D721Med (cell line): ENCODE measurements around the gene KRTAP1-4.

Source experiments
- DNase-seq: peaks from one replicate; pipeline ENCODE4 v3.0.0; 2011; ENCODE audit warnings: low spot score; ENCODE audit not compliant: insufficient read length
- FAIRE-seq: peaks from 2 replicates; lab custom pipeline; 2011; peaks lifted over from hg19 to GRCh38; lab: Jason Lieb, UNC
- TF ChIP-seq, protein P1 (sequence below): IDR thresholded peaks from 2 replicates; pipeline ENCODE4 v1.5.1; 2012; ENCODE audit warnings: mild to moderate bottlenecking, control low read depth; ENCODE audit not compliant: insufficient read depth; ENCODE audit errors: missing control alignments

Gene KRTAP1-4

DNA sequence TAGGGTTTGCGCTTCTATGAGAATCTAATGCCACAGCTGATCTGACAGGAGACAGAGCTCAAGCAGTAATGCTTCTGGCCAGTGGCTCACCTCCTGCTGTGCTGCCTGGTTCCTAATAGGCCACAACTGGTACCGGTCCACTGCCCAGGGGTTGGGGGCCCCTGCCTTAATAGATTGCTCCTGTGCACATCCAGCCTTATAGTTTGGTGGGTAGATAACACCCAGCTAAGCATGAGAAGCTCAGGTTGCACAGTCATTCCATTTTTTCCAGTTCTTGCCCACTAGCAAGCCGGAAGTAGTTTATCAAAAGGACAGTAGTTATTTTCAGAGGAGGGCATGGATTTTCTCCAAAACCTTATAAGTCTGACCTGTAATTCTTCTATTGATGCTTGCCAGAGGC lies 10.6 kb downstream of the KRTAP1-4 start:
- TF ChIP-seq, protein P1, sequence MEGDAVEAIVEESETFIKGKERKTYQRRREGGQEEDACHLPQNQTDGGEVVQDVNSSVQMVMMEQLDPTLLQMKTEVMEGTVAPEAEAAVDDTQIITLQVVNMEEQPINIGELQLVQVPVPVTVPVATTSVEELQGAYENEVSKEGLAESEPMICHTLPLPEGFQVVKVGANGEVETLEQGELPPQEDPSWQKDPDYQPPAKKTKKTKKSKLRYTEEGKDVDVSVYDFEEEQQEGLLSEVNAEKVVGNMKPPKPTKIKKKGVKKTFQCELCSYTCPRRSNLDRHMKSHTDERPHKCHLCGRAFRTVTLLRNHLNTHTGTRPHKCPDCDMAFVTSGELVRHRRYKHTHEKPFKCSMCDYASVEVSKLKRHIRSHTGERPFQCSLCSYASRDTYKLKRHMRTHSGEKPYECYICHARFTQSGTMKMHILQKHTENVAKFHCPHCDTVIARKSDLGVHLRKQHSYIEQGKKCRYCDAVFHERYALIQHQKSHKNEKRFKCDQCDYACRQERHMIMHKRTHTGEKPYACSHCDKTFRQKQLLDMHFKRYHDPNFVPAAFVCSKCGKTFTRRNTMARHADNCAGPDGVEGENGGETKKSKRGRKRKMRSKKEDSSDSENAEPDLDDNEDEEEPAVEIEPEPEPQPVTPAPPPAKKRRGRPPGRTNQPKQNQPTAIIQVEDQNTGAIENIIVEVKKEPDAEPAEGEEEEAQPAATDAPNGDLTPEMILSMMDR = no peak
- FAIRE-seq (no peak), DNase-seq (no peak)

DNA sequence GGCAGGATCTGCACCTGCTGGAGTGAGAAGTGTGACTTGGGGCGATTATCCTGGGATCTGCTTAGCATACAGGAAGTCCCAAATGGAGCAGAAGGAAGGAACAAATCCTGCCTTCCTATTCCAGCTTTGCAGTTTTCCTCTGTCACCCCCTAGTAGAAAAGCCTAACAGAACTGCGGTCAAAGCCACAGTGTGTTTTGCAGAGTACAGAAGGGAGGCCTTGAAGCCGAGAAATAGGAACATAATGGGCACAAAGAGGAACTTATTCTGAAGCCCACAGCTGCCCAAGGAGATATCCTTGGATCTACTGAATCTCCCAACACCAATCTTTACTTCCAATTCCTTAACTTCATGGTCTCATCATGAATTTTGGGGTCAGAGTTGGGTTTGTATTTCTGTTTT lies 11.5 kb downstream of the KRTAP1-4 start:
- FAIRE-seq = no peak
- TF ChIP-seq, protein P1 = no peak
- DNase-seq = no peak

DNA sequence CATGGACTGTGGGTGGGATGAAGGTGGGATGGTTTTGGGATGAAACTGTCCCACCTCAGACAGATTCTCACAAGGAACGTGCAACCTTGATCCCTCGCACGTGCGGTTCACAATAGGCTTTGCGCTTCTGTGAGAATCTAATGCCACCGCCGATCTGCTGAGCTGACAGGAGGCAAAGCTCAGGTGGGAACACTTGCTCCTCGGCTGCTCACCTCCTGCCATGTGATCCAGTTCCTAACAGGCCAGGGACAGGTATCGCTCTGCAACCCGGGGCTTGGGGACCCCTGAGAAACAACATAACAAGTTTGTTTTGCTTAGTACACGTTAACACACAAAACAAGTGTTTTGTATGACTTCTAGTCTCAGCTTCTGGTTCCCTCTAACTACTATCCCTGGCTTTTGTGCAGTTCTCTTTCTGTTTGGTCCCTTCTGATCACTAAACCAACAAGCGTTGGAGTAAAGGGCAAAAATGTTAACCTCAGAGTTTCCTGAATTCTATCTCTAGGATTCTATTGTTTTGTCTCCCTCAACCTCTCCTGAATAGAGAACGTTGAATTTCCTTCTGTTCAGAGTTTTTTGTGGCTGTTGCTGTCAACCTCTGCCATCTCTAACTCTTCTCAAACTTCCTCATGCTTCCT lies 13.3 kb downstream of the KRTAP1-4 start:
- FAIRE-seq = no peak
- TF ChIP-seq, protein P1 = no peak
- no peak for DNase-seq

DNA sequence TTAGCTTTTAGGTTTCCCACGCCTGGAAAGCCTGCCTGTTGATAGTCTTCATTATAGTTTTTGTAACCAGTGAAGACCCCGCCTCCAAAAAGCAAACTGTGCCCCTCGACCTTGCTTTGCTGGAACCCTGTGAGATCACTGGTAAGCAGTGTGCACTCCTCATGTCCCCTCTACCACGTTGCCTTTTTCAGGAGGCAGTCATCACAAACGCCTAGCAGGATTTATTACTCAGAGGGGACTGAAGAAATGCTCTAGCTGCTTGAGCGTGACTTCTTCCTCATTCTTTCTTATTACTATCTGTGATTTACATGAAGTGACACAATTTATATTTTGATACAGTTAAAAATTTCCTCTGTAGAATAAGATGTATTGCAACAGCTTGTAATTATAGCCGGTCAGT lies 14.5 kb downstream of the KRTAP1-4 start:
- FAIRE-seq (no peak), DNase-seq (no peak)
- TF ChIP-seq, protein P1 = no peak

DNA sequence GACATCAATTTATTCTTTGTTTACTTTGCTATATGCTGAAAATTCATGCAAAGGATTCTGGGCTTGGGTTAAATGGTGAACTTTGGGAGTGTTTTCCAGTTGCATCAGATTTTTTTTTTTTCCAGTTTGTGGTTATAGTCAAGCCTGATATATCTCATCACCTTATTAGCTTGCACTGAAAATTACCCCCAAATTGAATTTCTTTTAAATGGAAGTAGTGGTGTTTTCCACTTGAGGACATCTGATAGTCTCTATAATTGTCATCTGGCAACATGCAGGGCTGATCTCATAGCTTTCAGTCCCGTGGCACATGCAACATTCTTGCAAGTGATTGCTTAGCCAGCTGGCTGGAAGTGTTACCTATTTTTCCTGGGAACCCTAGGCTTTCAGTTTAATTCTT lies 16.4 kb downstream of the KRTAP1-4 start:
- FAIRE-seq (no peak), DNase-seq (no peak)
- TF ChIP-seq, protein P1 = no peak

DNA sequence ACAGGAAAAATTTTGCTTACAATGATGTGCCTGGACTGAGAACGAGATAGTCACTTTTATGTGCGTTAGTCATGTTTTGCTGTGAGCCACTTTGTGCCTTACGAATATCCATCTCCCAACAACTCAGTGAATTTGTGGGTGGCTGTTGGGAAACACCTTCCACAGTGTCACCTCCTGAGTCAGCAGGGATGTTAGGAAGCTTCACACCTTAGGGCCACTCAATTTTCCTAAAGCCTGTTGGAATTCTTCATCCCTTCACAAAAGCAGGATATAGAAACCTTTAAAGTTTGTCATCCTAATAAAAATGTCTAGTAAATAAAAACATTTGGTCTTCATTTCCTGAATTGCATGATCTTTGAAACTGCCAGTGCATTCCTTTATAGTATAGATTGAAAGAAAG lies 16.8 kb downstream of the KRTAP1-4 start:
- FAIRE-seq = no peak
- DNase-seq = no peak
- TF ChIP-seq, protein P1 = no peak

DNA sequence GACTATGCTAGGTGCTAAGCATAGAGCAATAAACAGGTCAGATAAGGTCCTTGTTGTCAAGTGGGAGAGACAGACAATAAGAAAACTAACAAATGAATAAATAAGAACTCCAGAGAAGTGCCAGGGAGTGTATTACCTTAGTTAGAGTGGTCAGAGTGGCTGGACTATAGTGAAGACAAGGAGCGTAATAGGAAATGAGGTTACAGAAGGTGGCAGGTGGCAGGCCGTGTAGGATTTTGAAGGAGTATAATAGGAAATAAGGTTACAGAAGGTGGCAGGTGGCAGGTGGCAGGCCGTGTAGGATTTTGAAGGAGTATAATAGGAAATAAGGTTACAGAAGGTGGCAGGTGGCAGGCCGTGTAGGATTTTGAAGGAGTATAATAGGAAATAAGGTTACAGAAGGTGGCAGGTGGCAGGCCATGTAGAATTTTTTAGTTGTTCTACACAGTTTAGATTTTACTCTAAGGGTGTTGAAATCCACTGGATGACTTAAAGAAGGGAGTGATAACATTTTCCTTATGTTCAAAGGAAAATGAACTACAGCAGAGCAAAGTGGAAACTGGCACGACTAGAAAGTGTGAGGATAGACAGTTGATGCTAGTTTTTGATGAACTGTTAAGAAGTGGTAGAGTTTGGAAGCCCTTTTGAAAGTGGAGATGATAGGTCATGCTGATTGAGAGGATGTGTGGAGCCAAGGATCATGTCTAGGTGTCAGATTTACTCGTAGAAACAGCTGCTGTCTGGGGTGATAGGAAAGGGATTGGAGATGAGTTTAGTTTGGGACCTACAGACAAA lies 17.5 kb downstream of the KRTAP1-4 start:
- no peak for FAIRE-seq
- no peak for DNase-seq
- TF ChIP-seq, protein P1 = no peak
